GM19397 (cell line): ENCODE data around the gene TBX20.
"Not testable (repeated sequence)": the region's sequence is repeated elsewhere in the genome, so short reads cannot be mapped to it uniquely, and the experiment has no call there.

ENCODE experiments used
- ATAC-seq: cut with Tn5 transposase; IDR thresholded peaks from one replicate; pipeline ENCODE4 v1.9.1; 2021; ENCODE audit warnings: mild to moderate bottlenecking, moderate library complexity; ENCODE audit not compliant: unreplicated experiment

TBX20 gene

GRCh38 chr7:35172131-35172530 lies 81.8 kb downstream of the TBX20 start:
- not testable (repeated sequence) for ATAC-seq

GRCh38 chr7:35167658-35168057 lies 86.2 kb downstream of the TBX20 start:
- not testable (repeated sequence) for ATAC-seq

DNA sequence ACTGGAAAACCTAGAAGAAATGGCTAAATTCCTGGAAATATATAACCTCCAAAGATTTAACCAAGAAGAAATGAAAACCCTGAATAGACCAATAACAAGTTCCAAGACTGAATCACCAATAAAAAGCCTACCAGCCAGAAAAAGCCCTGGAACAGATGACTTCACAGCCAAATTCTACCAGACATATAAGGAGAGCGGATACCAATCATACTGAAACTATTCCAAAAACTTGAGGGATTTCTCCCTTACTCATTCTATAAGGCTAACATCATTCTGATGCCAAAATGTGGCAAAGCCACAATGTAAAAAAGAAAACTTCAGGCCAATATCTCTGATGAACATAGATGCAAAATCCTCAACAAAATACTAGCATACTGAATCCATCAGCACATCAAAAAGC lies 86.7 kb downstream of the TBX20 start:
- ATAC-seq: not testable (repeated sequence)

DNA sequence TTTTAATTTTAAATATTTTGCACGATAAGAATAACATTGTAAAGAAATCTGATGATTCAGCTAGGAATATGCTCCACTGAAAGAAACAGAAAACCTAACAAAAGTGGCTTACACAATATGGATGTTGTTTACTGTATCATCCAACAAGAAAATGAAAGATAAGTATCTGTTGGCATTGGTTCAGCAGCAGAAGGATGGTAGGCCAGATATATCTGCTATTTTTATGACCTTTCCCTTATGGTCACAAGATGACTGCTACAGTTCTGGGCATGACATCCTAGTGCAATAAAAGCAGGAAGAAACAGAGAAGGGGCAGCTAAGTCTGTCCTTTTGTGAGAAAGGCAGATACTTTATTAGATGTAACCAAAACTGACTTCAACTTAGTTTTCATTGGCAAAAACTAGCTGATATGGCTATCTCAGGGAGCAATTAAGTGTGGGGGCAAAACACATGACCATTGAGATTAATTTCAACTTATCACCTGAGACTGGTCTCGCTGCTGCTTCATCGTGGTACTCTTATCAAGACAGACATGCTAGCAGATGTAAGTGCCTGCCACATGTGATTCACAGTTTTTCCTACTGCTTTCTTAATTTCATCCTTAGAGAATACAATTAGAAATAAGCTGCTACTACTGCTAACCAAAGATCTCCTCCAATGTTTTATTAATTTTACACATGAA lies 92.7 kb downstream of the TBX20 start:
- ATAC-seq: not testable (repeated sequence)
